Spleen (tissue), 11 donors: ENCODE measurements around the gene PTPRO. TPM values are rescaled to one million over a fixed set of nuclear protein-coding genes. Genes with fewer than 3 reads are reported as not detected.

ENCODE experiments used
- DNase-seq: peaks from one replicate; pipeline ENCODE4 v3.0.0-alpha.2; 2020
- H3K27ac ChIP-seq, 8 donors: fragments of 200-600 bp; sonication (generic) in 7 of 8; 1 replicate in 4 of 8; 2 replicates in 4 of 8; pipeline versions ENCODE4 v1.5.0 to v1.8.0; 2016 to 2021; ENCODE audit warnings: inconsistent platforms in 4 of 8, mild to moderate bottlenecking in 4 of 8, moderate library complexity in 1 of 8
- H3K27me3 ChIP-seq, 7 donors: fragments of 200-600 bp; sonication (generic) in 6 of 7; replicated peaks in 1 of 7; 1 replicate in 4 of 7; 2 replicates in 3 of 7; pipeline versions ENCODE4 v1.5.0 to v1.8.0; 2016 to 2021; ENCODE audit warnings: inconsistent platforms in 3 of 7, mild to moderate bottlenecking in 1 of 7
- H3K36me3 ChIP-seq, 6 donors: fragments of 200-600 bp; sonication (generic) in 5 of 6; 1 replicate in 4 of 6; 2 replicates in 2 of 6; pipeline versions ENCODE4 v1.5.0 to v1.8.0; 2016 to 2021; ENCODE audit warnings: inconsistent platforms in 2 of 6
- H3K4me1 ChIP-seq, 6 donors: fragments of 200-600 bp; sonication (generic) in 5 of 6; 1 replicate in 3 of 6; 2 replicates in 3 of 6; pipeline versions ENCODE4 v1.5.0 to v1.8.0; 2016 to 2021; ENCODE audit warnings: inconsistent platforms in 3 of 6
- H3K4me3 ChIP-seq, 8 donors: fragments of 200-600 bp; sonication (generic) in 7 of 8; 1 replicate in 4 of 8; 2 replicates in 4 of 8; pipeline versions ENCODE4 v1.5.0 to v1.8.0; 2016 to 2021; ENCODE audit warnings: inconsistent platforms in 4 of 8, mild to moderate bottlenecking in 4 of 8, moderate library complexity in 2 of 8
- H3K9me3 ChIP-seq, 8 donors: fragments of 200-600 bp; sonication (generic) in 7 of 8; 1 replicate in 4 of 8; 2 replicates in 4 of 8; pipeline versions ENCODE4 v1.5.0 to v1.8.0; 2016 to 2021; ENCODE audit warnings: inconsistent platforms in 4 of 8
- POLR2A ChIP-seq, 3 donors: fragments of 450-650 bp; IDR thresholded peaks; one replicate each; pipeline ENCODE4 v1.5.1; 2017; ENCODE audit warnings: antibody characterized with exemption in 3 of 3, mild to moderate bottlenecking in 1 of 3
- POLR2AphosphoS5 ChIP-seq, 3 donors: sonication (generic); formaldehyde crosslinking; IDR thresholded peaks; one replicate each; pipeline ENCODE4 v1.5.1; 2017; ENCODE audit warnings: antibody characterized with exemption in 3 of 3
- WGBS, 5 donors: extraction: QIAGEN DNeasy Blood & Tissue Kit in 3 of 5; methylation state at CpG; one replicate each; pipeline versions ENCODE4 v1.1.5 to v1.1.7; 2013 to 2018; 5-methylcytosine and 5-hydroxymethylcytosine counted together
- intact Hi-C: fragments of 100-400 bp; cut with DNase I; formaldehyde crosslinking; loops from one replicate; pipeline ENCODE4 v1.15.0; 2023; ENCODE audit warnings: low total_unique reads
- polyA plus RNA-seq, 3 donors: library from polyadenylated mRNA; stranded (reverse); fragments of 200-250 nt; gene quantifications; one replicate each; pipeline ENCODE4 v1.2.1, GENCODE V29; 2013
- total RNA-seq, 7 donors: library from RNA; depleted of rRNA in 3 of 7; stranded (reverse); fragments of >200 nt in 3 of 7; fragmentation: NEBNext Ultra II Directional in 4 of 7; extraction: Animal tissue kit (Norgen Biotek cat#: 25700) in 4 of 7; gene quantifications; one replicate each; pipeline versions ENCODE4 v1.1.0 to v1.2.1, GENCODE V29; 2016 to 2021
- TF ChIP-seq, protein P1 (sequence below), 11 experiments: fragments of 200-600 bp in 7 of 11; fragments of 450-650 bp in 4 of 11; sonication (generic) in 4 of 11; IDR thresholded peaks in 8 of 11; conservative IDR thresholded peaks in 3 of 11; 1 replicate in 7 of 11; 2 replicates in 4 of 11; pipeline versions ENCODE4 v1.4.0 to v1.8.0; 2016 to 2021; ENCODE audit warnings: antibody characterized with exemption in 11 of 11, inconsistent platforms in 4 of 11, mild to moderate bottlenecking in 1 of 11
- donor health status: healthy with polysubstance abuse.
- donor health status: DM: no; HTN: no; CAD: no; lungs with moderate emphysema.
- donor health status: DM: no; HTN: no; CAD: no.
- donor health status: Bipolar disorder and iron deficiency.
- donor health status: healthy.
- donor health status: DM: no; HTN: no; CAD: no.
- donor health status: DM: yes; HTN: yes; CAD: no.

The PTPRO gene
- total and polyA plus RNA-seq, 10 donors = 2.3 to 12.2 (median 5.6) TPM

DNA sequence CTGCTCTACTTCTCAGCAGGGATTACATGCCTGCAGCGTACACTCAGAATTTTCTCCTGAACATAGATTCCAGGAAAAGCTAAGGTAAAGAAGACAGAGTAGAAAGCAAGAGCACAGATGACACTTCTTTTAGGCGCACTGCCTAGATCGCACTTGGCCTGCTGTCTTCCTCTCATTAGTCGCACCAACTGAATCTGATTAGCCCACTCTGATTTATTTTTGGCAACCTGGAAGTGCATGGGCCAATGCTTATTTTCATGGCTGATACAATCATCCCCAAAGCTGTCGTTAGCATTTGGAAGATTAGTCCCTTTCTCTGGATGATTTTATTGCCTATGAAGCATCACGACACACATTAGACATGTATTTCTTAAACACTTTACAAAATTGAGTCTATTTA, 152.5 kb downstream of the PTPRO start:
- no peaks in the 10 kb centered on the region for H3K9me3 ChIP-seq
- no peak overlapping the region for H3K27ac ChIP-seq
- no peak for DNase-seq
- H3K4me1 ChIP-seq = no peaks in the 10 kb centered on the region
- intact Hi-C loops = no loop called here
- TF ChIP-seq, protein P1, sequence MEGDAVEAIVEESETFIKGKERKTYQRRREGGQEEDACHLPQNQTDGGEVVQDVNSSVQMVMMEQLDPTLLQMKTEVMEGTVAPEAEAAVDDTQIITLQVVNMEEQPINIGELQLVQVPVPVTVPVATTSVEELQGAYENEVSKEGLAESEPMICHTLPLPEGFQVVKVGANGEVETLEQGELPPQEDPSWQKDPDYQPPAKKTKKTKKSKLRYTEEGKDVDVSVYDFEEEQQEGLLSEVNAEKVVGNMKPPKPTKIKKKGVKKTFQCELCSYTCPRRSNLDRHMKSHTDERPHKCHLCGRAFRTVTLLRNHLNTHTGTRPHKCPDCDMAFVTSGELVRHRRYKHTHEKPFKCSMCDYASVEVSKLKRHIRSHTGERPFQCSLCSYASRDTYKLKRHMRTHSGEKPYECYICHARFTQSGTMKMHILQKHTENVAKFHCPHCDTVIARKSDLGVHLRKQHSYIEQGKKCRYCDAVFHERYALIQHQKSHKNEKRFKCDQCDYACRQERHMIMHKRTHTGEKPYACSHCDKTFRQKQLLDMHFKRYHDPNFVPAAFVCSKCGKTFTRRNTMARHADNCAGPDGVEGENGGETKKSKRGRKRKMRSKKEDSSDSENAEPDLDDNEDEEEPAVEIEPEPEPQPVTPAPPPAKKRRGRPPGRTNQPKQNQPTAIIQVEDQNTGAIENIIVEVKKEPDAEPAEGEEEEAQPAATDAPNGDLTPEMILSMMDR (IDR thresholded peaks at IDR 0.05 in 8 of 11, conservative IDR thresholded peaks at IDR 0.05 in 3 of 11) = no peak
- TF ChIP-seq POLR2AphosphoS5 (IDR thresholded peaks at IDR 0.05) (no peak), POLR2A (IDR thresholded peaks at IDR 0.05) (no peak)
- peaks cover 0 to 9% (median 0%) of the 10 kb centered on the region in 7 donors for H3K27me3 ChIP-seq
- no peak overlapping the region for H3K4me3 ChIP-seq
- H3K36me3 ChIP-seq = no peaks in the 10 kb centered on the region
- WGBS, 5 donors = 82 to 90% (median 88%) methylated on average over 6 of the region's 6 CpGs

GRCh38 chr12:15477761-15478160, 155.5 kb downstream of the PTPRO start:
- intact Hi-C loops = no loop called here
- Histone ChIP-seq H3K36me3 (no peaks in the 10 kb centered on the region), H3K27me3 (peaks cover 0 to 4% (median 0%) of the 10 kb centered on the region in 7 donors), H3K27ac (no peak overlapping the region), H3K4me1 (no peaks in the 10 kb centered on the region), H3K4me3 (no peak overlapping the region), H3K9me3 (no peaks in the 10 kb centered on the region)
- no peak for TF ChIP-seq POLR2AphosphoS5 (IDR thresholded peaks at IDR 0.05)
- TF ChIP-seq, protein P1 (IDR thresholded peaks at IDR 0.05 in 8 of 11, conservative IDR thresholded peaks at IDR 0.05 in 3 of 11) = no peak
- TF ChIP-seq POLR2A (IDR thresholded peaks at IDR 0.05) = no peak
- no peak for DNase-seq
- 86 to 94% (median 89%) methylated on average over 1 of the region's 1 CpG for WGBS, 5 donors

GRCh38 chr12:15481846-15482245, 159.5 kb downstream of the PTPRO start:
- Histone ChIP-seq H3K9me3 (no peaks in the 10 kb centered on the region), H3K27me3 (peaks cover 0 to 4% (median 0%) of the 10 kb centered on the region in 7 donors), H3K36me3 (no peaks in the 10 kb centered on the region), H3K4me1 (no peaks in the 10 kb centered on the region), H3K4me3 (no peak overlapping the region), H3K27ac (no peak overlapping the region)
- TF ChIP-seq POLR2A (IDR thresholded peaks at IDR 0.05) (no peak), POLR2AphosphoS5 (IDR thresholded peaks at IDR 0.05) (no peak)
- TF ChIP-seq, protein P1 (IDR thresholded peaks at IDR 0.05 in 8 of 11, conservative IDR thresholded peaks at IDR 0.05 in 3 of 11) = no peak
- WGBS, 5 donors = 62 to 83% (median 68%) methylated on average over 2 of the region's 2 CpGs
- intact Hi-C loops = no loop called here
- no peak for DNase-seq

GRCh38 chr12:15485466-15485865, 163.2 kb downstream of the PTPRO start:
- Histone ChIP-seq H3K36me3 (no peaks in the 10 kb centered on the region), H3K27me3 (peaks cover 0 to 15% (median 0%) of the 10 kb centered on the region in 7 donors), H3K9me3 (no peaks in the 10 kb centered on the region), H3K4me3 (no peak overlapping the region), H3K4me1 (no peaks in the 10 kb centered on the region), H3K27ac (no peak overlapping the region)
- DNase-seq = no peak
- no peak for TF ChIP-seq POLR2A (IDR thresholded peaks at IDR 0.05)
- no peak for TF ChIP-seq POLR2AphosphoS5 (IDR thresholded peaks at IDR 0.05)
- TF ChIP-seq, protein P1 (IDR thresholded peaks at IDR 0.05 in 8 of 11, conservative IDR thresholded peaks at IDR 0.05 in 3 of 11) = no peak
- WGBS, 5 donors = 86 to 93% (median 87%) methylated on average over 3 of the region's 3 CpGs
- intact Hi-C loops = no loop called here
